Panc1 (cell line): ENCODE results near the gene SLC4A11. TPM values are rescaled to one million over a fixed set of nuclear protein-coding genes. Genes with fewer than 3 reads are reported as not detected.

ENCODE experiments used
- ATAC-seq: fragments of 200-7000 bp; cut with Tn5 transposase; 2 replicates; pipeline ENCODE4 v1.9.1; 2020; ENCODE audit warnings: mild to moderate bottlenecking, moderate library complexity
- BruUV-seq: library from RNA; stranded (reverse); fragments of 400-500 nt; replicated peaks from 2 replicates; lab custom pipeline; 2021; lab: Mats Ljungman, UMichigan
- CTCF ChIA-PET: fragments of 300-600 bp; sonication (Branson Sonifier 250); formaldehyde crosslinking; loops from one replicate; lab custom pipeline; 2022; ENCODE audit warnings: antibody characterized with exemption; lab: Charles Lee
- POLR2A ChIA-PET: fragments of 300-600 bp; sonication (Branson Sonifier 250); formaldehyde crosslinking; loops from one replicate; lab custom pipeline; 2022; ENCODE audit warnings: antibody characterized with exemption; lab: Charles Lee
- DNase-seq: peaks from one replicate; pipeline ENCODE4 v3.0.0-alpha.2; 2010; ENCODE audit warnings: low read depth, low spot score
- H3K27ac ChIP-seq: 2 replicates; pipeline ENCODE4 v1.5.1; 2011; ENCODE audit warnings: mild to moderate bottlenecking, low read length, inconsistent platforms
- H3K27me3 ChIP-seq: fragments of 200-500 bp; sonication (Bioruptor generic); 2 replicates; pipeline ENCODE4 v1.6.0; 2014; ENCODE audit warnings: low read length, inconsistent platforms; ENCODE audit not compliant: control insufficient read depth, insufficient read depth
- H3K36me3 ChIP-seq: fragments of 200-500 bp; sonication (Bioruptor generic); 2 replicates; pipeline ENCODE4 v1.5.1; 2014; ENCODE audit warnings: inconsistent platforms, mild to moderate bottlenecking, low read length, moderate library complexity; ENCODE audit not compliant: control insufficient read depth, insufficient read depth
- H3K4me1 ChIP-seq: 2 replicates; pipeline ENCODE4 v1.5.1; 2011; ENCODE audit warnings: inconsistent platforms, mild to moderate bottlenecking, low read length, moderate library complexity; ENCODE audit not compliant: control insufficient read depth, insufficient read depth
- H3K4me3 ChIP-seq, 2 experiments: 2 replicates each; pipeline ENCODE4 v1.5.1; 2011 to 2012; ENCODE audit warnings: low read depth in 2 of 2, low read length in 2 of 2, mild to moderate bottlenecking in 2 of 2, inconsistent platforms in 1 of 2, moderate library complexity in 1 of 2
- H3K9me3 ChIP-seq: fragments of 200-500 bp; sonication (Bioruptor generic); 2 replicates; pipeline ENCODE4 v1.5.1; 2014; ENCODE audit warnings: low read depth, mild to moderate bottlenecking, inconsistent platforms, low read length, moderate library complexity; ENCODE audit not compliant: control insufficient read depth, insufficient read depth
- CTCF ChIP-seq: fragments of 450-650 bp; IDR thresholded peaks from 2 replicates; pipeline ENCODE4 v1.5.1; 2017; ENCODE audit warnings: mild to moderate bottlenecking
- POLR2AphosphoS5 ChIP-seq: IDR thresholded peaks from 2 replicates; pipeline ENCODE4 v1.6.1; 2012; ENCODE audit warnings: mild to moderate bottlenecking, low read depth, low read length, moderate library complexity
- REST ChIP-seq, 2 experiments: IDR thresholded peaks; 2 replicates each; pipeline ENCODE4 v1.6.1; 2011 to 2012; ENCODE audit warnings: low read depth in 2 of 2, control low read depth in 1 of 2, low read length in 1 of 2, mild to moderate bottlenecking in 1 of 2, moderate library complexity in 1 of 2; ENCODE audit not compliant: insufficient read depth in 1 of 2
- SIN3A ChIP-seq: IDR thresholded peaks from 2 replicates; pipeline ENCODE4 v1.6.1; 2012; ENCODE audit warnings: low read depth, mild to moderate bottlenecking, low read length, moderate library complexity, borderline replicate concordance; ENCODE audit not compliant: insufficient read depth
- TCF7L2 ChIP-seq: IDR thresholded peaks from 2 replicates; pipeline ENCODE4 v1.6.1; 2011; ENCODE audit warnings: mild to moderate bottlenecking, low read depth, low read length, inconsistent platforms
- in situ Hi-C: cut with HindIII; loops from 2 replicates; pipeline ENCODE4 v1.10.0; 2016; ENCODE audit warnings: low sequenced_read_pairs, low pct_unique_long_range_greater_than_20kb
- intact Hi-C: fragments of 100-400 bp; cut with micrococcal nuclease; formaldehyde crosslinking; loops from one replicate; pipeline ENCODE4 v1.10.0; 2022; ENCODE audit not compliant: unreplicated experiment
- total RNA-seq: library from RNA; stranded (reverse); gene quantifications from one replicate; pipeline ENCODE4 v1.2.1, GENCODE V29; 2021; ENCODE audit not compliant: unreplicated experiment

SLC4A11 gene
- total RNA-seq, 1 experiment from 2014 or later = 144 TPM

- no TSS peak for BruUV-seq
- TF ChIP-seq TCF7L2 = no peak
- no peak for TF ChIP-seq SIN3A
- TF ChIP-seq REST (IDR thresholded peaks at IDR 0.05; ENCODE audit: insufficient read depth in 1 of 2, low read depth in 2 of 2, low read length in 1 of 2) = no peak
- no peak for TF ChIP-seq POLR2AphosphoS5
- TF ChIP-seq CTCF = no peak
- intact Hi-C loops = no loop called here
- no peaks in the 10 kb centered on the region for H3K9me3 ChIP-seq
- no peaks in the 10 kb centered on the region; the same call in 1 of the 2 replicates for H3K36me3 ChIP-seq
- CTCF ChIA-PET = no interaction called here
- H3K4me3 ChIP-seq = no peak overlapping the region
- peak overlapping the region; percentile 44 for H3K27ac ChIP-seq
- POLR2A ChIA-PET = interaction anchor here (0.6 kb wide), 1 partner anchor 87 kb away, joined by 6 read pairs; no protein-coding TSS in a partner anchor
- in situ Hi-C loops = no loop called here
- H3K4me1 ChIP-seq = peaks cover 13% of the 10 kb centered on the region
- DNase-seq = no peak
- H3K27me3 ChIP-seq = no peaks in the 10 kb centered on the region
- no peak for ATAC-seq
Measured at GRCh38 chr20:3244613-3245012, 5.6 kb upstream of the SLC4A11 start.

GRCh38 chr20:3243718-3244358 lies 4.8 kb upstream of the SLC4A11 start:
- Histone ChIP-seq H3K27me3 (no peaks in the 10 kb centered on the region), H3K4me1 (peaks cover 13% of the 10 kb centered on the region), H3K4me3 (no peak overlapping the region), H3K36me3 (no peaks in the 10 kb centered on the region; the same call in 1 of the 2 replicates), H3K9me3 (no peaks in the 10 kb centered on the region), H3K27ac (no peak overlapping the region)
- no TSS peak for BruUV-seq
- intact Hi-C loops = no loop called here
- no peak for TF ChIP-seq SIN3A
- no peak for TF ChIP-seq CTCF
- TF ChIP-seq TCF7L2 = no peak
- no peak for TF ChIP-seq POLR2AphosphoS5
- no peak for TF ChIP-seq REST (IDR thresholded peaks at IDR 0.05; ENCODE audit: insufficient read depth in 1 of 2, low read depth in 2 of 2, low read length in 1 of 2)
- no peak for DNase-seq
- in situ Hi-C loops = no loop called here
- ATAC-seq = no peak
- ChIA-PET POLR2A (interaction anchor here (0.6 kb wide), 2 partner anchors 86 to 347 kb away, joined by 6 to 12 read pairs; no protein-coding TSS in a partner anchor), CTCF (no interaction called here)
